ENCODE measurements around the gene SSH2.

SSH2 gene

GRCh38 chr17:29698837-29699236 lies 231.2 kb downstream of the SSH2 start:
- no peak for ATAC-seq
- TF ChIP-seq BACH2 (CRISPR knock-in tag; IDR thresholded peaks at IDR 0.05; ENCODE audit: borderline replicate concordance) (no peak), ZFP30 (CRISPR knock-in tag; IDR thresholded peaks at IDR 0.05) (no peak), PATZ1 (CRISPR knock-in tag; IDR thresholded peaks at IDR 0.05; ENCODE audit: borderline replicate concordance) (no peak), ZNF565 (CRISPR knock-in tag; conservative IDR thresholded peaks at IDR 0.05; ENCODE audit: low read depth) (no peak), ZC3H10 (CRISPR knock-in tag; IDR thresholded peaks at IDR 0.05) (no peak), POU6F1 (CRISPR knock-in tag; IDR thresholded peaks at IDR 0.05; ENCODE audit: borderline replicate concordance, low read depth) (no peak), TCF4 (CRISPR knock-in tag; IDR thresholded peaks at IDR 0.05; ENCODE audit: borderline replicate concordance) (no peak), OSR1 (CRISPR knock-in tag; IDR thresholded peaks at IDR 0.05) (no peak), PPARA (CRISPR knock-in tag; IDR thresholded peaks at IDR 0.05; ENCODE audit: borderline replicate concordance) (no peak), TOX (CRISPR knock-in tag; IDR thresholded peaks at IDR 0.05; ENCODE audit: borderline replicate concordance) (no peak), ZNF70 (CRISPR knock-in tag; IDR thresholded peaks at IDR 0.05) (no peak), CSDC2 (CRISPR knock-in tag; IDR thresholded peaks at IDR 0.05) (no peak), GLIS3 (CRISPR knock-in tag; IDR thresholded peaks at IDR 0.05) (no peak), RARB (CRISPR knock-in tag; IDR thresholded peaks at IDR 0.05) (no peak)

- no peak for TF ChIP-seq ZNF8 (CRISPR knock-in tag; IDR thresholded peaks at IDR 0.05)
- TF ChIP-seq TSHZ2 (CRISPR knock-in tag; IDR thresholded peaks at IDR 0.05) = no peak
- no peak for TF ChIP-seq BACH2 (CRISPR knock-in tag; IDR thresholded peaks at IDR 0.05; ENCODE audit: borderline replicate concordance)
- TF ChIP-seq ZNF70 (CRISPR knock-in tag; IDR thresholded peaks at IDR 0.05) = no peak
- no peak for TF ChIP-seq OSR1 (CRISPR knock-in tag; IDR thresholded peaks at IDR 0.05)
- TF ChIP-seq ARNTL (CRISPR knock-in tag; IDR thresholded peaks at IDR 0.05; ENCODE audit: borderline replicate concordance, low read depth) = no peak
- no peak for TF ChIP-seq POU6F1 (CRISPR knock-in tag; IDR thresholded peaks at IDR 0.05; ENCODE audit: borderline replicate concordance, low read depth)
- no peak for TF ChIP-seq SNAI2 (CRISPR knock-in tag; IDR thresholded peaks at IDR 0.05)
- no peak for TF ChIP-seq RARB (CRISPR knock-in tag; IDR thresholded peaks at IDR 0.05)
- TF ChIP-seq ZFP3 (CRISPR knock-in tag; IDR thresholded peaks at IDR 0.05) = no peak
- TF ChIP-seq TCF4 (CRISPR knock-in tag; IDR thresholded peaks at IDR 0.05; ENCODE audit: borderline replicate concordance) = no peak
- TF ChIP-seq PPARA (CRISPR knock-in tag; IDR thresholded peaks at IDR 0.05; ENCODE audit: borderline replicate concordance) = no peak
- no peak for TF ChIP-seq TOX (CRISPR knock-in tag; IDR thresholded peaks at IDR 0.05; ENCODE audit: borderline replicate concordance)
- no peak for TF ChIP-seq ZNF565 (CRISPR knock-in tag; conservative IDR thresholded peaks at IDR 0.05; ENCODE audit: low read depth)
- TF ChIP-seq CSRNP3 (CRISPR knock-in tag; IDR thresholded peaks at IDR 0.05) = no peak
- no peak for TF ChIP-seq GLIS3 (CRISPR knock-in tag; IDR thresholded peaks at IDR 0.05)
Measured at GRCh38 chr17:29698019-29698777, 231.8 kb downstream of the SSH2 start.

More at GRCh38 chr17:29698019-29698777, 231.8 kb downstream of the SSH2 start:
- ATAC-seq = no peak
